ENCODE results near the gene PAM16. TPM values are rescaled to one million over a fixed set of nuclear protein-coding genes. Genes with fewer than 3 reads are reported as not detected.

PAM16 gene
- total RNA-seq, 3 donors from 2014 or later = 31.9 to 35.8 (median 32.6) TPM

- DNase-seq (no peak), ATAC-seq (no peak)
- peaks cover 12% of the 10 kb centered on the region for H3K4me1 ChIP-seq (ENCODE audit: low read depth)
- intact Hi-C loops (cut with DNase I, micrococcal nuclease) = no loop called here
- H3K4me3 ChIP-seq = no peak overlapping the region
- H3K36me3 ChIP-seq (ENCODE audit: low read depth) = no peaks in the 10 kb centered on the region
- TF ChIP-seq, protein P1, sequence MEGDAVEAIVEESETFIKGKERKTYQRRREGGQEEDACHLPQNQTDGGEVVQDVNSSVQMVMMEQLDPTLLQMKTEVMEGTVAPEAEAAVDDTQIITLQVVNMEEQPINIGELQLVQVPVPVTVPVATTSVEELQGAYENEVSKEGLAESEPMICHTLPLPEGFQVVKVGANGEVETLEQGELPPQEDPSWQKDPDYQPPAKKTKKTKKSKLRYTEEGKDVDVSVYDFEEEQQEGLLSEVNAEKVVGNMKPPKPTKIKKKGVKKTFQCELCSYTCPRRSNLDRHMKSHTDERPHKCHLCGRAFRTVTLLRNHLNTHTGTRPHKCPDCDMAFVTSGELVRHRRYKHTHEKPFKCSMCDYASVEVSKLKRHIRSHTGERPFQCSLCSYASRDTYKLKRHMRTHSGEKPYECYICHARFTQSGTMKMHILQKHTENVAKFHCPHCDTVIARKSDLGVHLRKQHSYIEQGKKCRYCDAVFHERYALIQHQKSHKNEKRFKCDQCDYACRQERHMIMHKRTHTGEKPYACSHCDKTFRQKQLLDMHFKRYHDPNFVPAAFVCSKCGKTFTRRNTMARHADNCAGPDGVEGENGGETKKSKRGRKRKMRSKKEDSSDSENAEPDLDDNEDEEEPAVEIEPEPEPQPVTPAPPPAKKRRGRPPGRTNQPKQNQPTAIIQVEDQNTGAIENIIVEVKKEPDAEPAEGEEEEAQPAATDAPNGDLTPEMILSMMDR (IDR thresholded peaks at IDR 0.05) = no peak
- H3K9me3 ChIP-seq = no peaks in the 10 kb centered on the region
These were observed 26.4 kb downstream of the PAM16 start for GRCh38 chr16:4324492-4325252.

DNA sequence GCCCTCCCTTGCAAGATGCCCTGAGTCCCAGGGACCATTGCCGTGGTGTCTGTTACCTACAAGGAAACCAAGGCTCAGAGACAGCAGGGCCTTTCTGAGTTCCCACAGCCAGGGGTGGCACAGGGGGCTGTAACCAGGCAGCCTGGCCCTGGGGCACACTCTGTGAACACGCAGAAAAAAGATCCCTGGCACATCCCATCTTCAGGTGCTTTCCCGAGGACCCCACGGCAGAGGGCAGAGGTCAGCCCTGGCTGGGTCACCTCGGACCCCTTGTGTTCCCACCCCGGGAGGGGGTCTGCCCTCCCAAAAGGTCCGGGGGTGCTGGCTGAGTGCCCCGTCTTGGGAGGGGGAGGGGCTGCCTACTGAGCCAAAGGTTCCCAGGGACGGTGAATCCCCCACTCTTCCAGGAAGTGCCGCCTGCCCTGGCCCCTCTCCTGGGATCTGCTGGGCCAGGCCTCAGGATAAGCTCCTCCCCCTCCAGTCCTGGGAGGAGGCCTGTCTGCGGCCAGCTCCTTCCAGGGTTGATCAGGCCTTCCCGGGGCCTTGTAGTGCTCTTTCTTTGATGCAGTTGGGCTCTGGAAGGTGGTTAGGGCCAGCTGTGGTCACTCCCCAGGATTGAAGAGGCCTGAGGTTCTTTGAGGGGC is 27.2 kb downstream of the PAM16 start:
- TF ChIP-seq, protein P1 (IDR thresholded peaks at IDR 0.05) = no peak
- ATAC-seq = peak; percentile 35
- intact Hi-C loops (cut with DNase I, micrococcal nuclease) = no loop called here
- Histone ChIP-seq H3K4me3 (no peak overlapping the region), H3K4me1 (ENCODE audit: low read depth) (peaks cover 18% of the 10 kb centered on the region), H3K36me3 (ENCODE audit: low read depth) (no peaks in the 10 kb centered on the region), H3K9me3 (no peaks in the 10 kb centered on the region)
- no peak for DNase-seq

DNA sequence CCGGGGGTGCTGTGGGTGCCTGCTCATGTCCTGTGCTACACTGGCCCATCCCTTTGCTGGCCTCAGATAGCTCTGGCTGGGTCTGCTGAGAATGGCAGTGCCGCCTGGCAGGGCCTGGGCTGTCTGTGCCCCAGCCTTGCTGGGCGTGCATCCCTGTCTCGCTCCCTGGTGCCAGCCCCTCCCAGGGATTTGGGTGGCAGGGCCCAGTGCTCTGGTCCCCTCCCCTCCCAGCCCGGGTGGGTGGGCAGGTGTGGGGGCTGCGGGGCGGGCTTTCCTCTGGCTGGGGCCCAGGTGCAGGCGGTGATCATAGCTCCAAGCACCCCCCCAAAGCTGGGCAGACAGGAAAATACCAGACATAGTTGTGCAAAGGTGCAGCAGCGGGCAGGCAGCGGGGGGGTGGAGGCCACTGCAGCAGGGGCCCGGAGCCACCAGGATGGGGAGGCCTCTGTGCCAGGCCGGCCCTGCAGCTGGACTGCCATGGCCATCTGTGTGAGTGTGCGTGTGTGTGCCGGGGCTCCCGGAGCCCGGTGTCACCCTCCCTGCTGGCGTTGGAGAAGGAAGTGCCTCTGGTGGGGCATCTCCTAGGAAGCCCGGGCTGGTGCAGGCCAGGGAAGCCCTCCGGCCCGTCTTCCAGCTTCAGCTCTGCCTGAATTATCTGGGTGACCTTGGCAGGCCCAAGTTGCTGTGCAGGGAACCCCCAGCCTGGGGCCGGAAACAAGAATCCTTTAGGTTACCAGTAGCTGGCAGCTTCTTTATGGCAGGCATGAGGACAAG is 27.9 kb downstream of the PAM16 start:
- DNase-seq (no peak), ATAC-seq (no peak)
- no peaks in the 10 kb centered on the region for H3K36me3 ChIP-seq (ENCODE audit: low read depth)
- TF ChIP-seq, protein P1 (IDR thresholded peaks at IDR 0.05) = no peak
- no peaks in the 10 kb centered on the region for H3K9me3 ChIP-seq
- intact Hi-C loops (cut with DNase I, micrococcal nuclease) = no loop called here
- H3K4me3 ChIP-seq = no peak overlapping the region
- peaks cover 16% of the 10 kb centered on the region for H3K4me1 ChIP-seq (ENCODE audit: low read depth)

DNA sequence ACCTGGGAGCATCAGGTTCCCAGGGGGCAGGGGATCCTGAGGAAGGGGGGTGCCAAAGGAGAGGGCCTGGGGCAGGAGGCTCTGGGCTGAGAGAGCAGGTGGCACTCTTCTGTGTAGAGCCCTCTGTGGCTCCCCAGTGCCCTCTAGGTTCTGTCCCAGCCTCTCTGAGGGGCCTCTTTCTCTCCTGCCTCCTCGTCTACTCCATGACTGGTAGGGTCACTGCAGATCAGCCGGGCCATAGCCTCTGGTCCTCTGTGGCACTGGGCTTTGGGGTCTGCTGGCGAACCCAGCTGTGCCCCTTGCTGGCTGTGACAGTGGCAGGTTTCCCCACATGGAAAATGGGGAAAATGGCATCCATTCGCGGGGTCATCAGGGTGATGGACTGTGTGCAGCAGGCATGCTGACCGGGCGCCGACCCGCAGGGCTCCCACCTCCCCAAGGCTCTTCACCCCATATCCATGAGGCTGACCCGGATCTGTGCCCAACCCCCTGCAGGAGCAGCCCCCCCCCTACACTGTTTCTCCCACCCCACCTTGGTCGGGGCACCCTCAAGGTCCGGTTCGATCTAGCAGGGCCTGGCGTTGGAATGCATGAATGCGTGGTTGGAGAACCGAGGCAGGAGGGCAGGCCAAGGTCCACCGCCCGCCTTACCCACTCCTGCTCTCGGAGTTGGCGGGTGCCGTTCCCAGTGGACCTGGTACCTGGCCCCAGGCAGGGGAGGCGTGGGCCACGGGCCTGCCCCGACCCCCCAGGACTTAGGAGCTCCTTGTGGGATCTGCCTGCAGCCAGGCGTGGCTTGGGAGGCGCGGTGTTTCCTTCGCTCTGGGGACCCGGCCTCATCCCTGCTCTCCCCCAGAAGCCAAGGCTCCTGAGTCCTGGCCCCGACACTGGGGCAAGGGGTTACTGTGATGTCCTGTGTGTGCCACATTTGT is 28.7 kb downstream of the PAM16 start:
- intact Hi-C loops (cut with DNase I, micrococcal nuclease) = no loop called here
- no peak for DNase-seq
- Histone ChIP-seq H3K4me1 (ENCODE audit: low read depth) (peaks cover 10% of the 10 kb centered on the region), H3K36me3 (ENCODE audit: low read depth) (no peaks in the 10 kb centered on the region), H3K4me3 (no peak overlapping the region), H3K9me3 (no peaks in the 10 kb centered on the region)
- no peak for ATAC-seq
- TF ChIP-seq, protein P1 (IDR thresholded peaks at IDR 0.05) = no peak

All from mucosa of descending colon (tissue), 3 donors.